Liver (tissue), 9 donors: Measurements from ENCODE around the gene DEDD. TPM values are rescaled to one million over a fixed set of nuclear protein-coding genes. Genes with fewer than 3 reads are reported as not detected.

ENCODE experiments used
- DNase-seq: peaks from one replicate; pipeline ENCODE4 v3.0.0-alpha.2; 2017; ENCODE audit warnings: low spot score
- H3K27ac ChIP-seq, 2 donors: one replicate each; pipeline ENCODE4 v1.7.0; 2013; ENCODE audit warnings: inconsistent platforms in 2 of 2, low read length in 2 of 2, control low read depth in 1 of 2, low read depth in 1 of 2, mild to moderate bottlenecking in 1 of 2
- H3K27me3 ChIP-seq, 4 donors: one replicate each; pipeline versions ENCODE4 v1.6.1 to v1.7.0; 2013; ENCODE audit warnings: low read length in 3 of 4, inconsistent platforms in 1 of 4, mild to moderate bottlenecking in 1 of 4, moderate library complexity in 1 of 4; ENCODE audit not compliant: control insufficient read depth in 4 of 4, insufficient read depth in 4 of 4
- H3K36me3 ChIP-seq, 4 donors: one replicate each; pipeline versions ENCODE4 v1.6.1 to v1.7.0; 2013; ENCODE audit warnings: low read length in 3 of 4, mild to moderate bottlenecking in 3 of 4, low read depth in 1 of 4, moderate library complexity in 1 of 4; ENCODE audit not compliant: control insufficient read depth in 4 of 4, insufficient read depth in 3 of 4
- H3K4me1 ChIP-seq, 4 donors: one replicate each; pipeline versions ENCODE4 v1.6.1 to v1.7.0; 2013; ENCODE audit warnings: low read length in 3 of 4, mild to moderate bottlenecking in 3 of 4, moderate library complexity in 1 of 4; ENCODE audit not compliant: control insufficient read depth in 4 of 4, insufficient read depth in 4 of 4
- H3K4me3 ChIP-seq, 3 donors: one replicate each; pipeline versions ENCODE4 v1.6.1 to v1.7.0; 2013; ENCODE audit warnings: low read length in 3 of 3, control low read depth in 1 of 3, low read depth in 1 of 3, mild to moderate bottlenecking in 1 of 3
- H3K9ac ChIP-seq, 2 donors: one replicate each; pipeline ENCODE4 v1.7.0; 2013; ENCODE audit warnings: low read length in 2 of 2, mild to moderate bottlenecking in 2 of 2, moderate library complexity in 2 of 2, control low read depth in 1 of 2, low read depth in 1 of 2
- H3K9me3 ChIP-seq, 4 donors: one replicate each; pipeline versions ENCODE4 v1.6.1 to v1.7.0; 2013; ENCODE audit warnings: low read length in 3 of 4; ENCODE audit not compliant: control insufficient read depth in 4 of 4
- CTCF ChIP-seq: fragments of 150-350 bp; IDR thresholded peaks from 2 replicates; pipeline ENCODE4 v1.5.1; 2017; ENCODE audit warnings: improper control_type of control experiment, low read depth, low read length; ENCODE audit not compliant: missing input control
- EGR1 ChIP-seq, 2 donors: IDR thresholded peaks; 2 replicates each; pipeline ENCODE4 v1.6.1; 2016 to 2018; ENCODE audit warnings: antibody characterized with exemption in 2 of 2, low read depth in 2 of 2
- FOXA2 ChIP-seq: IDR thresholded peaks from 2 replicates; pipeline ENCODE4 v1.6.1; 2016; ENCODE audit warnings: antibody characterized with exemption
- GABPA ChIP-seq, 2 donors: IDR thresholded peaks in 1 of 2; conservative IDR thresholded peaks in 1 of 2; 2 replicates each; pipeline ENCODE4 v1.6.1; 2016; ENCODE audit warnings: antibody characterized with exemption in 2 of 2, mild to moderate bottlenecking in 1 of 2, moderate library complexity in 1 of 2
- HNF4A ChIP-seq, 2 donors: conservative IDR thresholded peaks; 2 replicates each; pipeline ENCODE4 v1.6.1; 2016; ENCODE audit warnings: antibody characterized with exemption in 2 of 2, mild to moderate bottlenecking in 2 of 2
- JUND ChIP-seq, 2 donors: IDR thresholded peaks; 2 replicates each; pipeline ENCODE4 v1.6.1; 2016; ENCODE audit warnings: antibody characterized with exemption in 2 of 2
- NR2F2 ChIP-seq: IDR thresholded peaks from 2 replicates; pipeline ENCODE4 v1.6.1; 2016; ENCODE audit warnings: antibody characterized with exemption
- RAD21 ChIP-seq, 2 donors: IDR thresholded peaks; 2 replicates each; pipeline ENCODE4 v1.6.1; 2016; ENCODE audit warnings: antibody characterized with exemption in 2 of 2, mild to moderate bottlenecking in 2 of 2
- REST ChIP-seq: IDR thresholded peaks from 2 replicates; pipeline ENCODE4 v1.6.1; 2016; ENCODE audit warnings: antibody characterized with exemption, mild to moderate bottlenecking
- TAF1 ChIP-seq: conservative IDR thresholded peaks from 2 replicates; pipeline ENCODE4 v1.6.1; 2016; ENCODE audit warnings: antibody characterized with exemption, mild to moderate bottlenecking
- ZBTB33 ChIP-seq: IDR thresholded peaks from 2 replicates; pipeline ENCODE4 v1.6.1; 2016; ENCODE audit warnings: antibody characterized with exemption
- WGBS: extraction: QIAGEN DNeasy Blood & Tissue Kit; methylation state at CpG from one replicate; pipeline ENCODE4 v1.1.7; 2013; 5-methylcytosine and 5-hydroxymethylcytosine counted together
- polyA plus RNA-seq, 2 donors: library from polyadenylated mRNA; stranded (reverse) in 1 of 2; unstranded in 1 of 2; fragments of 200-250 nt in 1 of 2; fragments of >200 nt in 1 of 2; fragmentation: Nextera tagmentation in 1 of 2; extraction: Ambion mirVana in 1 of 2; gene quantifications; one replicate each; pipeline versions ENCODE4 v1.2.1 to v1.2.3, GENCODE V29; 2013 to 2015
- total RNA-seq, 2 donors: library from RNA; depleted of rRNA; stranded (reverse); fragments of >200 nt; gene quantifications; one replicate each; pipeline ENCODE4 v1.2.3, GENCODE V29; 2014
- TF ChIP-seq, protein P1 (sequence below): IDR thresholded peaks from 2 replicates; pipeline ENCODE4 v1.6.1; 2016; ENCODE audit warnings: antibody characterized with exemption
- TF ChIP-seq, protein P2 (sequence below): IDR thresholded peaks from 2 replicates; pipeline ENCODE4 v1.6.1; 2016; ENCODE audit warnings: antibody characterized with exemption
- donor health status: healthy.
- donor health status: healthy.
- donor health status: healthy.
- donor health status: healthy.
- donor health status: healthy.

DEDD gene
- total and polyA plus RNA-seq, 4 donors, result 13.8 to 17.7 (median 16.0) TPM

DNA sequence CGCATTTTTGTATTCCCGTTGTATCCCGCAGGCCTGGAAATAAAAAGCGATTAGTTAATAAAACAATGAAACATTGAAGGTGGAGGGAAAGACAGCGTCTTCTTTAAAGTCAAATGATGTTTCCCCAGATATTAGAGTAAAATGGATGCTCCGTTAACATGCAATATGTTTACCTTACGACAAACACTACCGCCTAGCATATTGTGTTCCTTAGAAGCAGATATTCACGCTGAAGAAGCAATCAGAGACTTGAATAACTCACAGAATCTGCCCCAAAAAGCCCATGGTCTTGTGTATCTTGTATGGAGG is 45.4 kb upstream of the DEDD start:
- Histone ChIP-seq H3K9me3 (no peaks in the 10 kb centered on the region), H3K9ac (peak overlapping the region; percentile 82 to 96), H3K4me1 (peaks cover 0 to 30% (median 24%) of the 10 kb centered on the region in 4 donors), H3K27ac (peak overlapping the region; percentile 92 to 95), H3K27me3 (no peaks in the 10 kb centered on the region), H3K36me3 (peaks cover 0 to 19% (median 15%) of the 10 kb centered on the region in 4 donors), H3K4me3 (peak overlapping the region; percentile 58 to 70 (median 63))
- TF ChIP-seq NR2F2, result no peak
- no peak for TF ChIP-seq GABPA (IDR thresholded peaks at IDR 0.05 in 1 of 2, conservative IDR thresholded peaks at IDR 0.05 in 1 of 2)
- TF ChIP-seq, protein P1, sequence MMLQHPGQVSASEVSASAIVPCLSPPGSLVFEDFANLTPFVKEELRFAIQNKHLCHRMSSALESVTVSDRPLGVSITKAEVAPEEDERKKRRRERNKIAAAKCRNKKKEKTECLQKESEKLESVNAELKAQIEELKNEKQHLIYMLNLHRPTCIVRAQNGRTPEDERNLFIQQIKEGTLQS, result no peak
- TF ChIP-seq CTCF, result no peak
- TF ChIP-seq, protein P2, sequence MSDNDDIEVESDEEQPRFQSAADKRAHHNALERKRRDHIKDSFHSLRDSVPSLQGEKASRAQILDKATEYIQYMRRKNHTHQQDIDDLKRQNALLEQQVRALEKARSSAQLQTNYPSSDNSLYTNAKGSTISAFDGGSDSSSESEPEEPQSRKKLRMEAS, result peak; percentile 6
- no peak for TF ChIP-seq REST
- TF ChIP-seq RAD21 (IDR thresholded peaks at IDR 0.05), result no peak
- TF ChIP-seq TAF1, result no peak
- WGBS, result 25% methylated on average over 9 of the region's 9 CpGs
- no peak for DNase-seq

- H3K27me3 ChIP-seq, result no peaks in the 10 kb centered on the region
- peak within 1 kb of the TSS; percentile 70 to 98 (median 80) for H3K4me3 ChIP-seq
- H3K27ac ChIP-seq, result peak within 1 kb of the TSS; percentile 92 to 95
- H3K4me1 ChIP-seq, result peaks cover 0 to 31% (median 26%) of the 10 kb centered on the region in 4 donors
- DNase-seq, result peak; percentile 99
- 1% methylated on average over 50 of the region's 50 CpGs for WGBS
- no peaks in the 10 kb centered on the region for H3K9me3 ChIP-seq
- peaks cover 0 to 23% (median 15%) of the 10 kb centered on the region in 4 donors for H3K36me3 ChIP-seq
- H3K9ac ChIP-seq, result peak within 1 kb of the TSS; percentile 82 to 96
- TF ChIP-seq, protein P2, result peak; percentile 77
- TF ChIP-seq ZBTB33 (no peak), HNF4A (conservative IDR thresholded peaks at IDR 0.05) (peak; percentile 13 to 43), JUND (IDR thresholded peaks at IDR 0.05) (no peak), REST (peak; percentile 8), CTCF (peak; percentile 19), RAD21 (IDR thresholded peaks at IDR 0.05) (peak; percentile 47 to 55), EGR1 (IDR thresholded peaks at IDR 0.05; ENCODE audit: low read depth in 2 of 2) (peak; percentile 87 to 94), NR2F2 (peak; percentile 39), FOXA2 (no peak), GABPA (IDR thresholded peaks at IDR 0.05 in 1 of 2, conservative IDR thresholded peaks at IDR 0.05 in 1 of 2) (no peak)
- TF ChIP-seq, protein P1, result no peak
Measured at GRCh38 chr1:161177112-161177935, 44.9 kb upstream of the DEDD start, which contains the start of gene B4GALT3. Gene B4GALT3, minus strand, starts transcription at chr1:161177507. Its CDS starts 1,447 bp downstream, at chr1:161176060.
